ENCODE results near the gene HSD11B2.
A peak's percentile ranks its signal among the peaks of the same experiment; 100 is the strongest.
"Not testable (repeated sequence)": the region's sequence is repeated elsewhere in the genome, so short reads cannot be mapped to it uniquely, and the experiment has no call there.

The HSD11B2 gene

GRCh38 chr16:67409631-67410030 lies 21.3 kb upstream of the HSD11B2 start:
- no peak overlapping the region for H3K4me3 ChIP-seq (replicated peaks in 1 of 2; ENCODE audit: low read depth in 2 of 2, low read length in 2 of 2)

GRCh38 chr16:67411339-67411738 lies 19.6 kb upstream of the HSD11B2 start:
- no peak overlapping the region for H3K4me3 ChIP-seq (replicated peaks in 1 of 2; ENCODE audit: low read depth in 2 of 2, low read length in 2 of 2)
- TF ChIP-seq, protein P1, sequence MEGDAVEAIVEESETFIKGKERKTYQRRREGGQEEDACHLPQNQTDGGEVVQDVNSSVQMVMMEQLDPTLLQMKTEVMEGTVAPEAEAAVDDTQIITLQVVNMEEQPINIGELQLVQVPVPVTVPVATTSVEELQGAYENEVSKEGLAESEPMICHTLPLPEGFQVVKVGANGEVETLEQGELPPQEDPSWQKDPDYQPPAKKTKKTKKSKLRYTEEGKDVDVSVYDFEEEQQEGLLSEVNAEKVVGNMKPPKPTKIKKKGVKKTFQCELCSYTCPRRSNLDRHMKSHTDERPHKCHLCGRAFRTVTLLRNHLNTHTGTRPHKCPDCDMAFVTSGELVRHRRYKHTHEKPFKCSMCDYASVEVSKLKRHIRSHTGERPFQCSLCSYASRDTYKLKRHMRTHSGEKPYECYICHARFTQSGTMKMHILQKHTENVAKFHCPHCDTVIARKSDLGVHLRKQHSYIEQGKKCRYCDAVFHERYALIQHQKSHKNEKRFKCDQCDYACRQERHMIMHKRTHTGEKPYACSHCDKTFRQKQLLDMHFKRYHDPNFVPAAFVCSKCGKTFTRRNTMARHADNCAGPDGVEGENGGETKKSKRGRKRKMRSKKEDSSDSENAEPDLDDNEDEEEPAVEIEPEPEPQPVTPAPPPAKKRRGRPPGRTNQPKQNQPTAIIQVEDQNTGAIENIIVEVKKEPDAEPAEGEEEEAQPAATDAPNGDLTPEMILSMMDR (IDR thresholded peaks at IDR 0.05; ENCODE audit: low read depth, low read length) = no peak
- no peak for DNase-seq (ENCODE audit: low read depth in 2 of 2)

More at GRCh38 chr16:67409631-67410030, 21.3 kb upstream of the HSD11B2 start:
- TF ChIP-seq, protein P1 (IDR thresholded peaks at IDR 0.05; ENCODE audit: low read depth, low read length) = no peak
- DNase-seq (ENCODE audit: low read depth in 2 of 2) = no peak

GRCh38 chr16:67412294-67412693 lies 18.6 kb upstream of the HSD11B2 start:
- H3K4me3 ChIP-seq (replicated peaks in 1 of 2; ENCODE audit: low read depth in 2 of 2, low read length in 2 of 2) = no peak overlapping the region
- no peak for DNase-seq (ENCODE audit: low read depth in 2 of 2)
- TF ChIP-seq, protein P1 (IDR thresholded peaks at IDR 0.05; ENCODE audit: low read depth, low read length) = no peak

DNA sequence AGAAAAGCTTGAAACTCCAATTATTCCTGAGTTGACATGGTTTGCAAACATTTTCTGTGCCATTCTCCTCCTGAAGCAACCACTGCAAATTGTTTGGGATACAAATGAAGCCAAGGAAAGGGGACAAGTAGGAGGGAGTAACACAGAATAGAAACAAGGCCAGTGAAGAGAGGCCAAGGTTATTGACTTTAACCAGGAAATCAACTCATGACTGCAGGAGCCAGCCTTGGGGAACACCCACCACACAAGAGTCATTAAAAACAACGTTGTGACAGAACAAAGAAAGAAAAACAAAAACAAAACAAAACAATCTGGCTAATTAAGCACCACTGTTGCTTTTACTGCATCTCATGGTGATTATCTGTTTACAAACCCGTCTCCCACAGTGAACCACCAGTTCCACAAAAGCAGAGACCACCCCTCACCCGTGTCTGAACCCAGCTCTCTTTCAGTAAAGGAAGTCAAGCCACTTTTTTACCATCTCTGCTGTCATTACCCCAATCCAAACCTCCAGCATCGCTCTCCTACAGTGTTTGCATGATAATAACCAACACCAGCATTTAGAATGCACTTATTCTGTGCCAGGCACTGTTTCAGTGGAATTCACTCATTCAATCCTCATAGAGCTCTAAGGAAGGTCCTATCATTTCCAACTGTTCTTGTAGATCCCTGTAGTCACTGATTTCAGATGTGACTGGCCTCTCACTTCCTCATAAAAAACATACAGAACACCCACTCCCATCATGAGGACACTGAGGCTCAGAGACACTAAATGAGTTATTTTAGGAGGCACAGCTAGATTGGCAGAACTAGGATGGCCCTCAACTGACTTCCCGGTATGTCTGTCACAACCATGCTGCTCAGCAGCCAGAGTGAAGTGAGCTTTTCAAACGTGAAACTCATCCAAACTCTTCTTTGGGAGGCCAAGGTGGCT lies 16.7 kb upstream of the HSD11B2 start:
- H3K4me3 ChIP-seq (replicated peaks in 1 of 2; ENCODE audit: low read depth in 2 of 2, low read length in 2 of 2) = no peak overlapping the region
- no peak for DNase-seq (ENCODE audit: low read depth in 2 of 2)
- TF ChIP-seq, protein P1 (IDR thresholded peaks at IDR 0.05; ENCODE audit: low read depth, low read length) = no peak

- H3K4me3 ChIP-seq (replicated peaks in 1 of 2; ENCODE audit: low read depth in 2 of 2, low read length in 2 of 2) = peak overlapping the region in 1 of 2 donors; percentile 75
- not testable (repeated sequence) for DNase-seq (ENCODE audit: low read depth in 2 of 2)
Observed at GRCh38 chr16:67415421-67415820, 15.5 kb upstream of the HSD11B2 start.

DNA sequence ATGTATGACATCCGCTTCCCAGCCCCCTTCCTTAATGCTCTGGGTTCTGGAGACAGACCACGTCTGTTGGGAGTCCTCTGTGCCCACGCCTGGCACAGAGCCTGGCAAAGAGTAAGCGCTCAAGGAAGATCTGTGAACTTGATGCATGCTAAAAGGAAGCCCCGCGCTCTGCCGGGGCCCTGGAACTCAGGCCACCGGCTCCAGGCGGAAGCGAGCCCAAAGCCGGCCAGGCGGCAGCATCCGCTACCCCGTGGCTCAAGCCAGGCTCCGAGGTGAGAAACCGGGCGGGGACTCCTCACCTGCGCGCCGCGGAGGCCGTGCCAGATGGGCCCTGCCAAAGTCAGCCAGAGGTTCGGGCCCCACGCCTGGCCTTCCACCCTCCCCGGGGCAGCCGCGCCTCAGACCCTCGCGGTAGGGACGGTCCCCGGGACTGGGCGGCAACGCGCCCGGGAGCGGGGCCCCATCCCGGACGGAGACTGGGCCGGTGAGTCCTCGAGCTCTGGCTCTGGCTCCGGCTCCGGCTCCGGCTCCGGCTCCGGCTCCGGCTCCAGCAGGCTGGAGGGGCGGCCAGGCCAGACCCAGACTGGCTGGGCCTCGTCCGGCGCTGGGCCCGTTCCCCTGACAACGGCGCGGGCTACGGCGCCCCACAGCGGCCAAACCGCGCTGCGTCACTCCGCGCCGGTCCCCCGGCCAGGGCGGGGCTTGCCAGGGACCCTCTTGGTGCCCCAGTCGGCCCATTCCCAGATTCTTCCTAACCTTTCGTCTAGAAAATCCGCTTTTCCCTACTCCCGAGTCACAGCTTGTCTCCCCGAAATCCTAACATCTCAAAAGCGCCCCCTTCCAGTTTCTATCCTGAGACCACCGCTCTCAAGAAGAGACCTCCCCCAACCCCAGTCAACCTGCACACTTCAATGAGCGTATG lies 14.8 kb upstream of the HSD11B2 start, which contains the start of gene ZDHHC1:
ZDHHC1 (minus strand) TSS at position 606 of the 922 bp plus-strand sequence. CDS start 8,702 bp downstream, outside the sequence.
- H3K4me3 ChIP-seq (replicated peaks in 1 of 2; ENCODE audit: low read depth in 2 of 2, low read length in 2 of 2) = peak within 1 kb of the TSS; percentile 64 to 75
- TF ChIP-seq, protein P1 (IDR thresholded peaks at IDR 0.05; ENCODE audit: low read depth, low read length) = no peak
- peak; percentile 64 to 74 for DNase-seq (ENCODE audit: low read depth in 2 of 2)

Data from cardiac fibroblast (primary cell).